Stomach (tissue), 4 donors: Measurements from ENCODE around the gene IL21.

ENCODE experiments used
- POLR2A ChIP-seq, 4 donors: fragments of 450-650 bp; IDR thresholded peaks; one replicate each; pipeline ENCODE4 v1.6.1; 2016; ENCODE audit warnings: antibody characterized with exemption in 4 of 4, control low read depth in 2 of 4, mild to moderate bottlenecking in 1 of 4, moderate library complexity in 1 of 4
- TF ChIP-seq, protein P1 (sequence below), 7 experiments: fragments of 450-650 bp in 4 of 7; fragments of 200-600 bp in 3 of 7; sonication (generic) in 3 of 7; IDR thresholded peaks; one replicate each; pipeline ENCODE4 v1.5.1; 2016 to 2019; ENCODE audit warnings: antibody characterized with exemption in 7 of 7, control low read depth in 2 of 7, mild to moderate bottlenecking in 1 of 7

DNA sequence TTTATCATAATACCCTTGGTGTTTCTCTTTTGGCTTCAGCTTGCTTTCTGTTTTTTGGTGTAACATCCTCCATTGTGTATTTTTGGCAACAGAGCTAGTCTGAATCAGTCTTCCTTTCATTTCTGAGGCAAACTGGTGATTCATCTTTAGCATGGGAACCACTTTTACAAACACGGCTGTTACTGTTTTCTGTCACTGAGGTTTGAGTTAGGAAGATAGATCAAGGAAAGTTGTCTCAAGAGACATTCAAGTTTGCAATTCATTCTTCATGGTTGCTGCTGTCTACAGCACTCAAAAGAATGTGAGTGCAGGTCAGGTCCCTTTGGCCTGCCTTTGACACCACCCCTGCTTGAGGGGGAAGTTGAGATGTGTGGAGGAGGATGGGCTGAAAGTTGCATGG lies 36.3 kb downstream of the IL21 start:
- TF ChIP-seq, protein P1, sequence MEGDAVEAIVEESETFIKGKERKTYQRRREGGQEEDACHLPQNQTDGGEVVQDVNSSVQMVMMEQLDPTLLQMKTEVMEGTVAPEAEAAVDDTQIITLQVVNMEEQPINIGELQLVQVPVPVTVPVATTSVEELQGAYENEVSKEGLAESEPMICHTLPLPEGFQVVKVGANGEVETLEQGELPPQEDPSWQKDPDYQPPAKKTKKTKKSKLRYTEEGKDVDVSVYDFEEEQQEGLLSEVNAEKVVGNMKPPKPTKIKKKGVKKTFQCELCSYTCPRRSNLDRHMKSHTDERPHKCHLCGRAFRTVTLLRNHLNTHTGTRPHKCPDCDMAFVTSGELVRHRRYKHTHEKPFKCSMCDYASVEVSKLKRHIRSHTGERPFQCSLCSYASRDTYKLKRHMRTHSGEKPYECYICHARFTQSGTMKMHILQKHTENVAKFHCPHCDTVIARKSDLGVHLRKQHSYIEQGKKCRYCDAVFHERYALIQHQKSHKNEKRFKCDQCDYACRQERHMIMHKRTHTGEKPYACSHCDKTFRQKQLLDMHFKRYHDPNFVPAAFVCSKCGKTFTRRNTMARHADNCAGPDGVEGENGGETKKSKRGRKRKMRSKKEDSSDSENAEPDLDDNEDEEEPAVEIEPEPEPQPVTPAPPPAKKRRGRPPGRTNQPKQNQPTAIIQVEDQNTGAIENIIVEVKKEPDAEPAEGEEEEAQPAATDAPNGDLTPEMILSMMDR (IDR thresholded peaks at IDR 0.05): no peak
- TF ChIP-seq POLR2A (IDR thresholded peaks at IDR 0.05): no peak
